HG03103 (cell line): ENCODE measurements around the gene SLC11A1.

Source experiments
- ATAC-seq: cut with Tn5 transposase; IDR thresholded peaks from one replicate; pipeline ENCODE4 v1.9.1; 2021; ENCODE audit warnings: low read depth; ENCODE audit not compliant: unreplicated experiment

Gene SLC11A1

DNA sequence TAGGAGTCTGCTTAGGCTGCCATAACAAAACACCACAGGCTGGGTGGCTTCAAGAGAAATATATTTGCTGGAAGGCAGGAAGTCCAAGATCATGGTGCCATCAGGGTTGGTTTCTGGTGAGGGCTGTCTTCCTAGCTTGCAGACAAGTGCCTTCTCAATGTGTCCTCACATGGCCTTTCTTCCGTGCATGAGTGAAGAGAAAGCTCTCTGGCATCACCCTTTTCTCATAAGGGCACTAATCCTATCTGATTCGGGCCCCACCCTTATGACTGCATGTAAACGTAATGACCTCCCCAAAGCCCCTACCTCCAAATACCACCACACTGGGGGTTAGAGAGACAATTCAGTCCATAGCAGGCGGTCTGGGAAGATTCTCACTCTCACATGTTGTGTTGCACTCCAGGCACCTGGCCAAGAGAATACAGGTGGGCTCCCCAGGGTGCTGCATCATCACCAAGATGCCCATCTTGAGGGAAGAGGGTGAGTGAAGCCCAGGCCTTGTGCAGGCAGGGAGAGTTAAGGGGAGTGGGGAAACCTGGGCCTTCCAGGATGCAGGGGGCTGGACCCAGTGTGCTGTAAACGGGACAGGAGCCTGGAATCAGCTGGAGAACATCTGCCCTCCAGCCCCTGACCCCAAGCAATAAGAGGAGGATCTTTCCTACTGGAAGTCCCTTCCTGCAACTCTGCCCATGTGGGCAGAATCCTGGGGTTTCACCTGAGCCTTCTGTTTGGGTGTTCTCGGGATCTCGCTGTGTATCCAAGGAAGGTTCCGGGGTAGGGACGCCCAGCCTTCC is 15.3 kb upstream of the SLC11A1 start:
- ATAC-seq: no peak

DNA sequence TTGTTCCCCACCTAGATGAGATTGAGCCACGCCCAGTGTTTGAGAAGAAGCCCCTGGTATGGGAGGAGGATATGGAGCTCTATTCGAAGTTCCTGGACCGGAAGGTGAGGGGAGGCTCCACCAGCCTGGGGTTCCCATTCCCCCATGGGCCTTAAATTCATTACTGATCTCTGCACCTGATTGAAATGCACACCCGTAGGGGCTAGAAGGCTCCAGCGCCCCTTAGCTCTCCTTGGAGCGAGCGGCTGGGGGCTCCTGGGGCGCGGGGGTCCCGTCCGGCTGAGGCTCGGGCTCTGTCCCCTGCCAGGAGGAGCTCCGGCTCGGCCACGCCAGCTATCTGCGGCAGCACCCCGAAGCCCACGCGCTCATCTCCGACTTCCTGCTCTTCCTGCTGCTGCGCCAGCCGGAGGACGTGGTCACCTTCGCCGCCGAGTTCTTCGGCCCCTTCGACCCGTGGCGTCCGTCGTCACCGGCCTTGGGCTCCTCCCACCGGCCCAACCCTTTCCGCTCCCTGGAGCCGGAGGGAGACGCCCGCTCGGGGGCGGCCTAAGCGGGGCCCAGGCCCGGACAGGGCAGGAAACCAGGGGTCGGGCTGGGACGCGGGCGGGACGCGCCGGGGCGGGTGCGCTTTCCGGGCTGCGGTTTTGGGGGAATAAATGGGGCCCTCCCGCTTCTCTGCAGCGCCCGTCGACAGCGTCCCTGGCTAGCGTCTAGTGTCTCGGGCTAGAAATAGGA is 14.5 kb upstream of the SLC11A1 start:
- ATAC-seq: peak; percentile 87

DNA sequence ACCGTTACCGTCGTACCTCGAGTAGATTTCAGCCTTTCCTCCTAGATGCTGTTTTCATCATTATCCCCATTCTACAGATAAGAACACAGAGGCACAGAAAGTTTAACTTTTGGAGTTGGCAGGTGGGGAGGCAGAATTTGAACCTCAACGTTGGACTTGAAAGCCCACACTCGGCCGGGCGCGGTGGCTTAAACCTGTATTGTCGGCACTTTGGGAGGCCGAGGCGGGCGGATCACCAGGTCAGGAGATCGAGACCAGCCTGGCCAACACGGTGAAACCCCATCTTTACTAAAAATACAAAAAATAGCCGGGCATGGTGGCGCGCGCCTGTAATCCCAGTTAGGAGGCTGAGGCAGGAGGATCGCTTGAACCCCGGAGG is 13.9 kb upstream of the SLC11A1 start:
- ATAC-seq: no peak

- no peak for ATAC-seq
Observed at GRCh38 chr2:218368621-218369153, 13.4 kb upstream of the SLC11A1 start.

DNA sequence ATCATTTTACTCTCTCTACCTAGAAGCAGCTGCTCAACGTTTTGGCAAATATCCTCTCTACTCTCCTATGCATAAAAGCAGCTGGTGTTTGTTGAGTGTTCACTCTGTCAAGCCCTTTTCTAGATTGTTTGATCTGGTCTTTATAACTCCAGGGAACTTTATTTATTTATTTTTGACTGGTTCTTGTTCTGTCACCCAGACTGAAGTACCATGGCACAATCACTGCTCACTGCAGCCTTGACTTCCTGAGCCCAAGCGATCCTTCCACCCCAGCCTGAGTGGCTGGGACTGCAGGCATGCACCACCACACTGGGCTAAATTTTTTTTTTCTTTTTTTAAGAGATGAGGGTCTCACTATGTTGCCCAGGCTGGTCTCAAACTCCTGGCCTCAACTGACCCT is 12.7 kb upstream of the SLC11A1 start:
- no peak for ATAC-seq

DNA sequence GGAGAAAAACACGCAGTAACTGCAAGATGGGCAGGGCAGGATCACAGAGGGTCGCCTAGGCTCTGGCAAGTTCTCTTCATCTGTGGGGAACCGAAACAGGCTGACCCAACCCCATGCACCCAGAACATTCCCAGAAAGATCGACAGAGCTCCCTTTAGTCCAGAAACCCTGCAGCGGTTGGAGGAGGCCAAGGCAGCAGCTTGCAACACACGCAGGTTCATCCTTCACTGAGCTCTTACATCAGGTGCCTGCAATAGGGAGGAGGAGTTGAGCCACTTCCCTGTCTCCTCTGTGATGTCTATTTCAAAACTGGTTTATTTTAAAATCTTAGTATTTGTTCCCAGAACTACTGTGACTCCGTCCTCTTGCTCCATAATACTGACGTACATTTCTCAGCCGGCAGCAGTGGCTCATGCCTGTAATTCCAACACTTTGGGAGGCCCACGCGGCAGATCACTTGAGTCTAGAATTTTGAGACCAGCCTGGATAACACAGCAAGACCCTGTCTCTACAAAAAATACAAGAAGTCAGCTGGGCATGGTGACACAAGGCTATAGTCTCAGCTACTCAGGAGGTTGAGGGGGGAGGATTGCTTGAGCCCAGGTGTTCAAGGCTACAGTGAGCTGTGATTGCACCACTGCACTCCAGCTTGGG is 11.5 kb upstream of the SLC11A1 start:
- no peak for ATAC-seq

GRCh38 chr2:218371983-218372350 is 10.1 kb upstream of the SLC11A1 start:
- ATAC-seq: no peak

DNA sequence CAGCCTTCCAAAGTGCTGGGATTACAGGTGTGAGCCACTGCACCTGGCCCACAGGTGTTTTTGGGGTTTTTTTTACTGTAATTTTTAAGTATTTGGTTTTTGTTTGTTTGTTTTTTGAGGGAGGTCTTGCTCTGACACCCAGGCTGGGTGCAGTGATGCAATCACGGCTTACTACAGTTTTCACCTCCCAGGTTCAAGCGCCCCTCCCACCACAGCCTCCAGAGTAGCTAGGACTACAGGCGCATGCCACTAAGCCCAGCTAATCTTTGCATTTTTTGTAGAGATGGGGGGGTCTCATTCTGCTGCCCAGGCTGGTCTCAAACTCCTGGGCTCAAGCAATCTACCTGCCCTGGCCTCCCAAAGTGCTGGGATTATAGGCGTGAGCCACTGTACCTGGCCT is 7.3 kb upstream of the SLC11A1 start:
- no peak for ATAC-seq

DNA sequence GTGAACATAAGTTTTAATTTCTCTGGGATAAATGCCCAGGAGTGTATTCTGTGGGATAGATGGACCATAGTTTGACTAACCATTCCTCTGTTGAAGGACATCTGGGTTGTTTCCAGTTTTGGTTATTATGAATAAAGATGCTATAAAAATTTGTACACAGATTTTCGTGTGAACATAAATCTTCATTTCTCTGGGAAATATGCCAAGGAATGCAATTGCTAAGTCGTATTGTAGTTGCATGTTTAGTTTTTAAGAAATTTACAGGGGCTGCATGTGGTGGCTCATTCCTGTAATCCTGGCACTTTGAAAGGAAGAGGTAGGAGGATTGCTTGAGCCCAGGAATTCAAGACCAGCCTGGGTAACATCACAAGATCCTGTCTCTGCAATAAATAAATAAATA is 6.9 kb upstream of the SLC11A1 start:
- no peak for ATAC-seq

GRCh38 chr2:218378053-218378452 is 4.0 kb upstream of the SLC11A1 start:
- no peak for ATAC-seq

DNA sequence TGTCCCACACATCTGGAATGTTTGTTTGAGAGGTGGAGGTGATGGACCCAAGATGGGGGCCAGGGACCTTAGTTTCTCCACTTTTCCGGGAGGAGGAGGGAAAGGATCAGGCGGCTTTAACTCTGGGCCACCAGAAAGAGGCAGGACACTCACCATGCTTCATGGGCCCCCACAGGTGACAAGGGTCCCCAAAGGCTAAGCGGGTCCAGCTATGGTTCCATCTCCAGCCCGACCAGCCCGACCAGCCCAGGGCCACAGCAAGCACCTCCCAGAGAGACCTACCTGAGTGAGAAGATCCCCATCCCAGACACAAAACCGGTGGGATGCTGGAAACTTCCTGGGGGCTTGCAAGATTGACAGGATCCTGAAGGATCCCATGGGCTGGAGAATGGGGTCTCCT is 712 bp downstream of the SLC11A1 start:
- no peak for ATAC-seq

DNA sequence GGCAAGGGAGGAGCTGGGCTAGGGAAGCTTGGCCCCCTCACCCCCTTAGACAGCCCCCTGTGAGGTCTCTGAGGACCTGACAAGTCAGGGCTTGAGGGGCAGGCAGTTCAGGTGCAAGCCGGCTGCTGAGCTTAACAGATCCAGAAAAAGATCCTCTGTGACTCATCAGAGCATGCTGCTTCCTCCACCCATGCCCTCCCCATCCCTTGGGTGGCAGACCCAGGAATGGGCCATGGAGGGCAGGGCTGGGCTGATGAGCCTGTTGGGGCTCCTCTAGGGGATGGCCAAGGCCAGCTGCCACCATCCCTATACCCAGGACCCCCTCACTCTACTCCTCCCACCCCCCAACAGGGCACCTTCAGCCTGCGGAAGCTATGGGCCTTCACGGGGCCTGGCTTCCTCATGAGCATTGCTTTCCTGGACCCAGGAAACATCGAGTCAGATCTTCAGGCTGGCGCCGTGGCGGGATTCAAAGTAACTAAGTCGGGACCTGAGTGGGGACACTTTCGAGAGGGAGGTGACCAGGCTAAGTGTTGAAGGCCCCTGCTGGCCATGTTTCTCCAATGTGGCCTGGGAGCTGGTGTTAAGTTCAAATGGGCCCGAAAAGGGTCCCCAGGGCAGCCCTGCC is 1.9 kb downstream of the SLC11A1 start:
- ATAC-seq: no peak

GRCh38 chr2:218384975-218385374 is 2.9 kb downstream of the SLC11A1 start:
- no peak for ATAC-seq

- ATAC-seq: no peak
Observed at GRCh38 chr2:218386505-218387368, 4.7 kb downstream of the SLC11A1 start.

DNA sequence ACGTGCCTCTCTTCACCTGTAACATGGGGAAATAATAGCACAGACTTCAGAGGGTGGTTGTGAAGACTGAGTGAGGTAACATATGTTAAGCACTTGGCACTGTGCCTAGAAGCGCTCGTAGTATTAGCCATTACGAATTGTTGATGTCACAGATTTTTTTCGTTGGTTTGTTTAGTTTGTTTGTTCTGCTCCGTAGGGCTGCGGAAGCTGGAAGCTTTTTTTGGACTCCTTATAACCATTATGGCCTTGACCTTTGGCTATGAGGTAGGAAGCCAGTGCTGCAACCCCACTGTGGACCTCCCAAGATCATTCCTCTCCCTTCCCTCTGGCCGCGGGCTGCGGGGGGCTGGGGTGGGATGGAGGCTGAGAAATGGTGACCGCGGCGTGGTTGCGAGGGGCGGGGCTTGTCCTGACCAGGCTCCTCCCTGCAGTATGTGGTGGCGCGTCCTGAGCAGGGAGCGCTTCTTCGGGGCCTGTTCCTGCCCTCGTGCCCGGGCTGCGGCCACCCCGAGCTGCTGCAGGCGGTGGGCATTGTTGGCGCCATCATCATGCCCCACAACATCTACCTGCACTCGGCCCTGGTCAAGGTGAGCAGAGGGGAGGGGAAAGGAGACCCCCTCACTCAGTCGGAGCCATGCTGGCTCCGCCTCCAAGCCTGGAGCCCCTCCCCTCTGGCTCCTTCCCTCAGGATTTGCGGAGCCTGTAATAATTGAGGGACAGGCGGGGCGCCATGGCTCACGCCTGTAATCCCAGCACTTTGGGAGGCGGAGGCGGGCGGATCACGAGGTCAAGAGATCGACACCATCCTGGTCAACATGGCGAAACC is 5.5 kb downstream of the SLC11A1 start:
- ATAC-seq: no peak

DNA sequence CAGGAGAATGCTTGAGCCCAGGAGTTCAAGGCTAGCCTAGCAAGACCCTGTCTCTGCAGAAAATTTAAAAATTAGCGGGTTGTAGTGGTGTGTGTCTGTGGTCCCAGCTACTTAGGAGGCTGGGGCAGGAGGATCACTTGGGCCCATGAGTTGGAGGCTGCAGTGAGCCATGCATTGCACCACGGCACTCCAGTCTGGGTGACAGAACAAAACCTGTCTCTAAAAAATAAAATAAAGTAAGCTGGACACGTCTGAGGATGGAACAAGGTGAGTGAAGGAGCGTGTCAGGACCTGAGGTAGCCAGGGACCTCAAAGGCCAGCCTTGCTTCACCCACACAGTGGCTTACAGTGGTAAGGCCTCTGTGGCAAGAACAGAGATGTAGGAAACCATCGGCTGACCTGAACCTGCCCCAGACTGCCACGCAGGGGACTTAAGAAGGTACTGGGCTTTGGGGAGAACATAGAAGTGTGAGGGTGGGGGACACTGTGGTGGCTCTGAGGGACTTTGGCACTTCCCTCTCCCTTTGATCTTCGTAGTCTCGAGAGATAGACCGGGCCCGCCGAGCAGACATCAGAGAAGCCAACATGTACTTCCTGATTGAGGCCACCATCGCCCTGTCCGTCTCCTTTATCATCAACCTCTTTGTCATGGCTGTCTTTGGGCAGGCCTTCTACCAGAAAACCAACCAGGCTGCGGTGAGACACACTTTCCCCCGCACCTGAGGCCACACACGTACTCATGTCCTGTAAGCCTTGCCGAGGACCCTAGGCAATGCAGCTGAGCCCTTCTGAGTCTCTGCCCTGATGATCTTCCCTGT is 7.5 kb downstream of the SLC11A1 start:
- ATAC-seq: no peak

- no peak for ATAC-seq
Observed at GRCh38 chr2:218391202-218391601, 9.1 kb downstream of the SLC11A1 start.

- no peak for ATAC-seq
Observed at GRCh38 chr2:218392459-218392858, 10.4 kb downstream of the SLC11A1 start.
